Kasumi-1 (cell line): ENCODE measurements around the gene SLC17A3.

Experiments
- DNase-seq, 2 experiments: peaks; one replicate each; lab custom pipeline; 2025; lab: John Stamatoyannopoulos, UW

The SLC17A3 gene, protein sequence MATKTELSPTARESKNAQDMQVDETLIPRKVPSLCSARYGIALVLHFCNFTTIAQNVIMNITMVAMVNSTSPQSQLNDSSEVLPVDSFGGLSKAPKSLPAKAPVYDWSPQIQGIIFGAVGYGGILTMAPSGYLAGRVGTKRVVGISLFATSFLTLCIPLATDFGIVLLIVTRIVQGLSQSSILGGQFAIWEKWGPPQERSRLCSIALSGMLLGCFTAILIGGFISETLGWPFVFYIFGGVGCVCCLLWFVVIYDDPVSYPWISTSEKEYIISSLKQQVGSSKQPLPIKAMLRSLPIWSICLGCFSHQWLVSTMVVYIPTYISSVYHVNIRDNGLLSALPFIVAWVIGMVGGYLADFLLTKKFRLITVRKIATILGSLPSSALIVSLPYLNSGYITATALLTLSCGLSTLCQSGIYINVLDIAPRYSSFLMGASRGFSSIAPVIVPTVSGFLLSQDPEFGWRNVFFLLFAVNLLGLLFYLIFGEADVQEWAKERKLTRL

DNA sequence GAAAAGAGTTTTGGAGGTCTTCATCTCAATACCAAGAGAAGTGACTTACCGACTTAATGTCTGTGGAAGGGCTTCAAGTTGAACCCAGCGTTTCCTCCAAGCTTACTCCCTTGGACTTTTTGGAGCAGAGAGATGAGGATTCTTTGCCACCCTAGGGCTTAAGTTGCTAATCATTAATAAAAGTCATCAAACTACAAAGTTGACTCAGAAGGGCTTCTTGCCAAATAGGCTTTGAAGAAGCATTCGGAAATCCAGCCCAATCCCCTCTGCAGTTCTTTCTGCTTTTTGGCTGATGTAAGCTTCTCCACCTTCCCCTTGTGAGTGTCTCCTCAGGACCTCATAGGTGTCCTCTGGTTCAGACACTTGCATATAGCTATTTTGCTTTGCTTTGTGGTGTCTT, at the start of gene SLC17A3:
SLC17A3 (minus strand) TSS at position 126 of the 400 bp plus-strand sequence. CDS start 5,856 bp downstream, outside the sequence.
- no peak for DNase-seq

DNA sequence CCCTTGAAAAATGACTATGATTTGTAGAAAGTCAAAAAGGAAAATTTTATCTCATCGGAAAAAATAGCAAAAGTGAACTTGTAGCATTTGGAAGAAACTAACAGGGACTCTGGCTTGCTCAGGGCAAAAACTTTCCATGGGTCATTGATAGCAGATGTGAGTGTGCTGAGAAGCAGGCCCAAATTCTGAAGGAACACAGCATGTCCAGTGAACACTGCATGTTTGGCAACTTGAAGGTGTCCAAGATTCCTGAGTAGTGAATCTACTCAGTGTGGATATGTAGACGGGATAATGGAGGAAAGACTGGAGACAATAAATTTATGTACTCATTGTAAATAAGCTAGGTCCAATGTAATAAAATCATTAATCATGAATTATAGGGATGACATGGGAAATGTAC, 48.3 kb upstream of the SLC17A3 start:
- no peak for DNase-seq

DNA sequence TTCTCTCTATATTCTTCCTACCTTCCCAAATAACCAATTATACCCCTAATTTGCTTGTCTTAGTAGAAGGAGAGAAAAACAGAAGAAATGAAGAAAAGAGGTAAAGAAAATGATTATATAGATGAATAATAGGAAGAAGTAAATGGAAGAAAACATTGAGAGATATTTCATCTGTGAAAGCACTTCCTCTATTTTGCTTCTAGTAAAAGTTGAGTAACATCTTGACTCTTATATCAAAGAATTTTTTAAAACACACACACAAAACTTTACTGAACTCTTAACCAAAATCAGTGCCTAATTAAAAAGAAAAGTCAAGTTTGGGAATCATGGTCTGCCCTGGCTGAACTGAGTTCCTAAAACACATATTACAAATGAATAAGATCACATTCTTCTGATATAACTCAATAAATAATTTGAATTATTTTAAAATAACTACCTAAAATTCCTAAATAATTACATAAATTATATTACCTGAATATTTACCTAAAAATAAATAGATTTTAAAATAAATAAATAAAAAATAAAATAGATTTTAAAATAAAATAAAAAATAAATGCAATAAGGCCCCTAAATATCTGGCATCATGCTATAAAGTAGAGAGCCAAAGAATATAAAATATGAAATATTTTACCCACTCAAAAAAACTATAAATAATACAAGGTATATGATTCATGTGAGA, 47.6 kb upstream of the SLC17A3 start:
- DNase-seq, result peak; percentile 17 to 41

DNA sequence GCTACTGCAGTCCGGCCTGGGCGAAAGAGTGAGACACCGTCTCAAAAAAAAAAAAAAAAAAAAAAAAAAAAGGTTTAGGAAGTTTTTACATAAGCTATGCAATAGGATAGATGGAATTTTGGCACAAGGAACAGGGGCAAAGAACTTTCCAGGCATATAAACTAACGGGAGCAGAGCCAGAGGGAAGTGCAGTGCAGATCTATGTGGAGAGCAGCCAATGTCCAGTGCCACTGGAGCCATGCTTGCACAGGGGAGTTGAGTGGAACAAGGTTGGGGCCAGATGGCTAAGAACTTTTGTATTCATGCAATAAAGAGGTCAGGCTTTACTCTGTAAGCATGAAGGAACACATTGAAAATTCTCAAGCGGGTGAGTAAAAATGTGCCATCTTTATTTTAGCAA, 45.6 kb upstream of the SLC17A3 start:
- no peak for DNase-seq

DNA sequence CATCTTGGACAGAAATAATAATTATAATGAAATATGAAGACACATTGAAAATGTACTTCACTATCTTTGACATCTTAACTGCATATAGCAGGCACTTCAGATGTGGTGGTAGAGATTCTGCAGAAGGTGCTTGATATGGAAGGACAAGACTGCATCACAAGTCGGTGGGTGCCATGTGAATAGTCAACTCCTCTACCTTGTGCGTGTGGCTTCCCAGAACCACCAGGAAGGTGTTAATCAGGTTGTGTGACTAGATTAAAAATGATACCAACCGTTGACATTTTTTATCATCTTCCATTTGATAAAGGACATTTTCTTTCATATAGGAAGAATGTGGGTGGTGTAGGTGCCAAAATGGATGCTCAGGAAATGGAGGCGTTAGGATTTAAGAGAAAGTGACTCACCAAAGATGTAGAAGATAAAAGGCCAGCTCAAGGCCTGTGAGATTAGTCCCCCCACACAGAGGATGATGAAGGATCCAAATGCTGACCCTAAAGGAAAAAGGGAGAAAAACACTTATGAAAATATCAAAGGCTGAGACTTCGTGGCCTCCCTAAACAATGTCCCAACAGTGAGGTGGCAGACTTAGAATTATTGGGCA, 44.1 kb upstream of the SLC17A3 start:
- DNase-seq, result no peak

DNA sequence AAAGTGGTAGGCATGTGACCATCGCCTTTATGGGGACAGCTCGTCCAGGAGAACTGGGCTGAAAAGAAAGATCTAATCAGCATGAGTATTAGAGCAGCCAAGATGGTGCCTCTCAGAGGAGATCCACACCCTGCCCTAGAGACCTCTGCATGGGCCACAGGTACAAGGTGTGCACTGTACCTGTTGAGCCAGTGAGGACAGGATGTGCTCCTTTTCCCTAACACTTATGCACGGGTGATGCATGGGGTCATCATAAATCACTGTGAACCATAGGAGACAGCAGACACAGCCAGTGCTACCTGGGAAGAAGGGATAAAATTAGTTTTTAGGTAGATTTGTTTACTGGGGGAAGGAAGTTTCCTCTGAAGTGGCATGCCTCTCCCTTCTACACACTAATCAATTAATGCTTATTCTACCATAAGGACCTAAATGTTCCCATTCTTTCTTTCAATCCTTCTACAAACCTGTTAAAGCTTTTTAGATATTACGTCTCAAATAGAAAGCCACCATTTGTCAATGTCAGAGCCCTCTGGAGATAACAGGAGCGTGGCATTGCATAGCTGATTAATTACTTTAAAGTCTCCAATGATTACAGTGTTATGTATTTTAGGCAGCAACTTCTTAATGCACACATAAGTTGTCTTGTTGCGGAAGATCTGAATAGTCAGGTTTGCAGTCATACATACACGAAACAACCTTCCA, 42.9 kb upstream of the SLC17A3 start:
- no peak for DNase-seq

DNA sequence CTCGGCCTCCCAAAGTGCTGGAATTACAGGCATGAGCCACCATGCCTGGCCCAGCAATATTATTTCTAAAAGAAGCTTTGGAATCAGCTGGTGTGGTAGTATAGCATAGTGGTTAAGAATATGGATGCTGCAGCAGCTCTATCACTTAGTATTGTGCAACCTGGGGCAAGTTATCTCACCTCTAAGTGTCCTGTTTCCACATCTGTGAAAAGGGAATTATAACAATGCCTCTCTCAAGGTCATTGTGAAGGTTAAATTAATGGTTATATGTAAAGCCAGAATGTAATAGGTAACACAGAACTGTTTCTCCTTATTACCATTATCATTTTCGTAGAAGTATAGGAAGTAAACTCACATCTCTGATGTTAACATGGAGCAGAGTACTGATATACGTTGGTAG, 42.3 kb upstream of the SLC17A3 start:
- no peak for DNase-seq

DNA sequence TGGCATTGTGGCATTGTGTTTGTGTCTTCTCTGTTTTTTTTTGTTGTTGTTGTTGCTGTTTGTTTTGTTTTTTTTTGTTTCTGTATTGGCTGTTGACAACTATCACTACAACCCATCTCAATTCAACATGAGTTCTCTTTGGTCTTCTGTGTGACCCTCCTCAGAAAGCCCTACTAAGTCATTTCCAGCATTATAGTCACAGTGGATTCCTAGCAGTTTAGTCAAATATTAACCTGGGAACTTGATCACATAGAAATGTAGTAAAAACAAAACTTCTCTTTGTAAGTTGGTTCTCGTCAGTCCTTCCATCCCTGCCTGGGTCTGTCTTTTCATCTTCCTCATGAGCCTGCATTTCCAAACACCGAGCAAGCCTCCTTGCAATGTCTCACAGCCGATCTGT, 39.7 kb upstream of the SLC17A3 start:
- DNase-seq, result no peak

DNA sequence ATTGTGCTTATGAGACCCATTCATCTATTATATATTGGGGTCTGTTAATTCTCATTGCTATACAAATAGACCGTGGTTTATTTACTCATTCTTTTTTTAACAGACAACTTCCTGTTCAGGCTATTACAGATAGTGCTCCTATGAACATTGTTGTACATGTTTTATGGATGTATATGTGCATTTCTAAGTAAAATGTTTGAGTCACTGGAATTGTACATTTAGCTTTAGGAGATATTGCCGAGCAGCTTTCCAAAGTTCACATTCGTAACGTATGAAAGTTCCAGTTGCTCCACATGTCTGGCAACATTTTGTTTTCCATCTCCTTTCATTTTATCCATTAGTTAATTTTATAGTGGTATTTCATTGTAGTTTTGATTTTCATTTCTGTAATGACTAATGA, 37.3 kb upstream of the SLC17A3 start:
- DNase-seq, result no peak

DNA sequence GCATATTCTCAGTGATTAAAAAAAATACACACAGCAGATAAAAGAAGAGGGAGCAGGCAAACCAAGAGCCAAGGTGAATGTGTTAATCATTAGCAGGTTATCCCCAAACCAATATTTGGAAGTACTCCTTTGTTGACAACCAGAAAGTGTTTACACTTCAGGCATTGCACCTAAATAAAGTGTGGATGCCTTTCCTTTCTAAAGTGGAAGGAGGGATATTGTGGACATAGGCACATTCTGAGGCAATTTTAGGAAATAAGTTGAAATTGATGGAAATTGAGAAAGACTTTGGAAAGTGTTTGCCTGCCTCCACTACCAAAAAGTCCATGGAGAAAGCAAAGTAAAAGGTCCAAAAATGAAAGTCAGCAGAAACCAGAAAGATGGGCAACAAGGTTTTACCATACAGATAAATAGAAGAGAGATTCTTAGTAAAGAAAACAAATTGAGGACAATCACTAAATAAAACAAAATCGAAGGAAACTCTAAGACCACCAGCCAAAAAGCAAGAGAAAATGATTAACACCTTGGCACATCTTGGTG, 33.5 kb upstream of the SLC17A3 start:
- no peak for DNase-seq

DNA sequence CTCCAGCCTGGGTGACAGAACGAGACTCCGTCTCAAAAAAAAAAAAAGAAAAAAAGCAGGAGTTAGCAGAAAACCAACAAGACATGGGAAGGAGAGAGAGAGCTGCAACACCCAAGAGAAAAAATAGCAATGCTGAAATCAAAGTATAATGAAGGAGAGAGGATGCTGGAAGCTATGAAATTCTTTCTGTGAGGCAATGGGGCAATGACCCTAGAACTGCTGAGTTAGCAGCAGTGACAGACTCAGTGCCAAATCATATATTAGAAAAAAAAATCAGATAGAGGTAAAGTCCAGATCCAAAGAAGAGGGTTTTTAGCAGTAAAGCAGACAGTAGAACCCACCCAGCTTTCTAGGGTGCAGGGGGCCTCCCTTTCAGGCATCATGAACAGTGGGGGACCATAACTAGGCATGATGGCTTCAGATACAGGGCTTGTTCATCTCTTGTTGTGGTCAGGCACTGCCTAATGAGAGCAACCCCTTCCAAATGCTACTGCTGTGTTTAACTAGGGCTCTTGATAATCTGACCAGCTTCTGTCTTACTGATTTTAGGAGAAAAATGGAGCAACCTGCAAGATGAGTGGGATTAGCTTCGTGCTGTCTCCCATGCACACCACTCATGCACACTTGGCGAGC, 29.5 kb upstream of the SLC17A3 start:
- no peak for DNase-seq

DNA sequence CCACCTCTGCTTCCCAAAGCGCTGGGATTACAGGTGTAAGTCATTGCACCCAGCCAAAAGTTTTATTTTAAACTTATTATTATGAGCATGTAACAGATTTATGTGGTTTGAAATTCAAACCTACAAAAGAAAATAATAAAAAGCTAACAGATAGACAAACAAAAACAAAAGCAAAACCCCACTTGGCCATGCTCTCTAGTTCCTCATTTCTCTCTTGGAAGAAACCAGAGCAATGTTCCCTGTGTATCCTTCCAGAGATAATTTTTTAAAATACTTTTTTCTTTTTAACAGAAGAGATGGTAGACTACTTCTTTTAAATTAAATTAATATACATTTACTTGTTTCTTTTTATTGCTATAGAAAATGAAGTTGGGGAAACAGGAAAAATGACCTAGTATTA, 28.0 kb upstream of the SLC17A3 start:
- DNase-seq, result no peak

DNA sequence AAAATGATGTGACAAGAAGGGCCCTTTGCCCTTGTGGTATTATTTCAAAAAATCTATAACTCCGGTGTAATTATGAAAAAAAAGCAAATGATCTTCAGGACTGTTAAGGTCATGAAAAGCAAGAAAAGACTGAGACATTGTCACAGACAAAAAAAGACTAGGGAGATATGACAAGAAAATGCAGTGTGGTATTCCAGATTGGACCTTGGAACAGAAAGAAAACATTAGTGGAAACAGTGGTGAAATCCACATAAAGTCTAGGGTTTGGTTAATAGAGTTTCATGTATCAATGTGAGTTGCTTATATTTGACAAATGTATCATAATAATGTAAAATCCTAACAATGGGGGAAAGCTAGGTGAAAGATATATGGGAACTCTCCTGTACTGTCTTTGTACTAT, 26.8 kb upstream of the SLC17A3 start:
- DNase-seq, result no peak

DNA sequence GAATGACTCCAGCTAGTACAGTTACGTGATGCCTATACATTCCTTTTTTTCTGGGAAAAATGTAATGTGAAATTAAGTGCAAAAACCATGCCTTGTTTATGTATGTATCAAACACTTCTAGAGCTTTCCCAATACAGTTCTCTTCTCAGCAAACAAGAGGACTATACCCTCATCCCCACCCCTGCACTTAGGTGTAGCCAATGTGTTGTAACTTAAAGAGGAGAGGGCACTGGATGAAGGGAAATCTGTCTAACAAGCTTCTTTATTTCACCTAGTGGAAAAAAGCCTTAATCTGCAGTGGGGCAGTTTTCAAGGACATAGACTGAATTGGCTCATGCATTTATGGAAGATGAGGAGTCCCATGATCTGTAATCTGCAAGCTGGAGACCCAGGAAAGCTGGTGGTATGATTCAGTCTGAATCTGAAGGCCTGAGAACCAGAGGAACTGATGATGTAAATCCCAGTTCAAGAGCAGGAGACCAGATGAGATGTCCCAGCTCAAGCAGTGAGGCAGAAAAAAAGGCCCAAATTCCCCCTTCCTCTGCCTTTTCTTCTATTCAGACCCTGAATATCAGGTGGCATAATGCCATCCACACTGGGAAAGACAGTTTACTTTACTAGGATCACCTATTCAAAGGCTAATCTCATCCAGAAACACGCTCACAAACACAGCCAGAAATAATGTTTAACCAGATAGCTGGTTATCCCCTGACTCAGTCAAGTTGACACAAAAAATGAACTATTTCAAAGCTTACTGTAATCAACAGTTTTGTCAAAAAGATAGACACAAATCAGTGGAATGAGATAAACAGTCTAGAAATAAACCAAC, 25.8 kb upstream of the SLC17A3 start:
- DNase-seq, result no peak

DNA sequence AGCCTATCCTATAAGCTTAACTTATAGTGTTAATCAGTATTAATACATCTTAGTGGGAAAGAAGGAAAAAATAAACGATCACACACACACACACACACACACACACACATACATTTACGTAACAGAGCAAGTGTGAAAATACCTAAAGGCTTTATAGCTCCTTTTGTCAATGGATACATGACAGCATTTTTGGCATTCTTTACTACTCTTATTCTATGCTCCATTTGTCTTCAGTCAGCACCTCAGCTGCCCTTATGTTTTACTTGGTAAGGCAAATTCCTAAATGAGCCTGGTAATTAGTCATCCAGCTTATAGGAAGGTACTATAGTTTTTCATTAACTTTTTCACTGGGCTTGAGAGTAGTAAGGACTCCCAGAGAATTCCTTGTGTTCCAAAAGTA, 25.1 kb upstream of the SLC17A3 start:
- DNase-seq, result no peak

DNA sequence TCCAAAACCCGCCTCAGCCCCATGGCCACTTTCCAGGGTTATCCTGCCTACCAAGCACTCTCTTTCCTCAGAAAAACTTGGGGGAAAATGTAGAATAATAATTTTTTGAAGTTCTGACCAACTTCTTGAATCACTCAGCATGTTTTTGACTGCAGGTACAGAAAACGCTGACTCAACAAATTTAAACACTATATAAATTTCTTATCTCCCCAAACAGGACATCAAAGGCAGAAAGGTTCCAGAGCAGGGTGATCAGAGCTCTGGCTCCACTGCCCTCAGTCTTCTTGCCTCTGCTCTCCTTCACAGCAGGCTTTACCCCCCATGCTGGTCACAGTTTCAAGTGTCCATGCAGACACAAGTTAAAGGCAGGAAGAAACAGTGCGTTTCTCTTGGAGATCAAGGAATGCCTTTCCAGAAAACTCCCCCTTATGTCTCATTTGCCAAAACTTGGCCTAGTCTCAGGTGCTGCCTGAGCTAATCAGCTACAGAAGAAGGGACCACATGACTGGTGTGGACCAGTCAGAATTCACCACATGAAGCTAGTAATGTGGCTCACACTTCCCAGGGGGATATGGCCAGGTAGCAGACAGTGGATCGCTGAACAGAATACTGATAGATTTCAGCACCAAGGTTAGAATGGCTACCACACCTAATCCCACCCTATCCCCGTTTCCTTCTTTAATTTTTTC, 24.4 kb upstream of the SLC17A3 start:
- no peak for DNase-seq

DNA sequence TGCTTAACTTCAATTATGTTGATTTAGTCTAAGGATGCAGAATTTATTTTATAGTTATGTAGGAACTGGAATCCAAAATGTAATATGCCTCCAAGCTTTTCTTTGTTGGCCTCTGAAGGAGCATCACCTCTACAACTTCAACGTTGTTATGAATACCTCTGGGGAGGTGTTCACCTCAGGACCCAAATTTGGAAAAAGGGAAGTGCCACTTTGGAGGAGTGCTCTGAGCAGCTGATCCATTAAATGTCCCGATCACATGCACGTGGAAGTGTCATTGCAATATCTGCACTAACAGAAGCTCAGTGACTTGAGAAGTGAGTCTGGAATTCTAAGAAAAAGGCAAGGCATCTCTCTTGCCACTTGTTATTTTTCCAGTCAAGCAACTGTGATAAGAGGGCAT, 22.2 kb upstream of the SLC17A3 start:
- DNase-seq, result no peak

DNA sequence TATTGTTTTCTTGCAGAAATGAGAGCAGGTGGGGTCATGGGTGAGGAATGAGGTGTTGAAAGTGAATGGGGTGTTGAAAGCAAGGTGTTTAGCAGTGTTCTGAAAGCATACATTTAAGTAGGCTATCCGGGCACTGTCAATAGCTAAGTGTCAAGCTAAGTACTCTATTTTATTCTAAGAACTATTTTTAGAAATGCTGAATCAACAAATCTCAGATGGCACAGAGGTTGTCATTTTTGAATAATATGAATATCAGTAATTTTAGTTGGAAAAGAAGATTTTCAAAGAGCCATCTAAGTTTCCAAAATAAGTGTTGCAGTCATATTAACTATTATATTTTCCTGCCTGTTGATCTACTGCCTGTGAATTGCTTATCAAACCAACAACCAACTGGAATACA, 21.7 kb upstream of the SLC17A3 start:
- no peak for DNase-seq

DNA sequence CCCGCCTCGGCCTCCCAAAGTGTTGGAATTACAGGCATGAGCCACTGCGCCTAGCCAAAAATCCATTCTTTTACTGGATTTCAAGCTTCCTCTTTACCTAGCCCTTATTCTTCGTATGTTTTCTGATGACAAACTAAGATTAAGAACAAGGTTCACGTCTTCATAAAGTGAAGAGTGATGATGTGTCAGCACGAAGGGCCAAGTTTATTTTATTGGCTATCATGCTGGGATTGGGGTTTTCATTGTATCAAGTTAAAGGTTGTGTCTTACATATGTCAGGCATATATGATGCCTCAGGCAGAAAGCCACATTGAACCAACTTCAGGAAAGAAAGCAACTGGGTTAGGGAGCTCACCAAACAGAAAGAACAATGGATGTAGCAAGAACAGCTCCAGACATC, 19.7 kb upstream of the SLC17A3 start:
- DNase-seq, result no peak

DNA sequence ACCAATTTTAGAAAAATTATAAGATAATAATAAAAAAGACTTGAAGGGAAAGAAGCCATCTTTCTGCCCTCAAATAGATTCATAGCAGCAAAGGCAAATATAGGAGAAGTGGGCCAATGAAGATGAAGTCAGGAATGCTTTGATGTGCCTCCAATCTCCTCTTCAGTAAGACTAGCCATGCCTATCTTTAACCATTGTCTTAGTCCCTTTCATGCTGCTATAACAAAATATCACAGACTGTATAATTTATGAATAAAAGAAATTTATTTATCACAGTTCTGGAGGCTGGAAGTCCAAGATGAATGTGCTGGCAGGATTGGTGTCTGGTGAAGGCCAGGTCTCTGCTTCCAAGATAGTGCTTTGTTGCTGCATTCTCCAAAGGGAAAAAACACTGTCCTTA, 18.8 kb upstream of the SLC17A3 start:
- no peak for DNase-seq
